Measurements from ENCODE around the gene FOXP1. TPM values are rescaled to one million over a fixed set of nuclear protein-coding genes. Genes with fewer than 3 reads are reported as not detected.

Gene FOXP1
- polyA plus RNA-seq, 1 donor (not counting 4 experiments of a cell fraction or from before 2014, with no cell fraction given): 14.6 TPM

- FAIRE-seq (no peak), DNase-seq (ENCODE audit: low read depth, low spot score) (no peak)
- H3K27ac ChIP-seq (ENCODE audit: control insufficient read depth, insufficient read depth, low read length): no peak overlapping the region
Measured at GRCh38 chr3:71243229-71243628, 340.3 kb downstream of the FOXP1 start.

DNA sequence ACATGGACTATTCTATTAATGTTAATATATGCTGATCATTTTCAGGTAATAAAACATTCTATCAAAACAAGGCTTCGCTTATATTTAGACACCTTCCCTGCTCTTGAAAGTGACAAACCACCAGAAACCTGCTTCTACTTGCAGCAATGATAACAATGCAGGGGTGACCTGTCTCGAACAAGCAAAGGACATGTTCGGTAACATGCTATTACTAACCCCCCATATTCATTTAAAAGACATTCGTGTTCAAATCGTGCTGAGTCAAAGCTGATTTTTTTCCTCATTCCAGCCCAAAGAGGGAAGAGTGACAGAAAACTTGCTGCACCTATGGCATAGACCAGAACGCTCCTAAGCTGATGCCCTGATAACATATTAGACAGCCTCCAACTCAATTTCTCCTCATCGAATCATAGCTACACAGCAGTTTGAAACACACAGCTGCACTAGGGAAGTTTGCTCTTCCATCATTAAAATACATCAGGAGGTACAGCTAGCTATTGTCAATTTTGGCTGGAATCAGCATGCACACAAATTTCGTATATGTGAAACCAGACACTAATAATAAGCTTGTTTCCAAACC, 341.5 kb downstream of the FOXP1 start:
- dilution Hi-C loops (cut with MboI; ENCODE audit: extremely low pct_ligation_motif_present, low sequenced_read_pairs): no loop called here
- TF ChIP-seq EZH2 (IDR thresholded peaks at IDR 0.05; ENCODE audit: low read length) (no peak), CTCF (optimal IDR thresholded peaks at IDR 0.05 in 1 of 3, IDR thresholded peaks at IDR 0.05 in 1 of 3, conservative IDR thresholded peaks at IDR 0.05 in 1 of 3; ENCODE audit: extremely low read depth in 1 of 3, insufficient read depth in 2 of 3, low read length in 3 of 3) (no peak)
- H3K4me3 ChIP-seq (ENCODE audit: control insufficient read depth in 2 of 3, extremely low read depth in 1 of 3, insufficient read depth in 2 of 3, low read depth in 1 of 3, low read length in 3 of 3): no peak overlapping the region
- no peaks in the 10 kb centered on the region for H3K9me1 ChIP-seq (ENCODE audit: control insufficient read depth, extremely low read depth, insufficient read depth, low read length)
- no peak overlapping the region for H3K4me2 ChIP-seq (ENCODE audit: control insufficient read depth, extremely low read depth, insufficient read depth, low read depth, low read length)
- H3K36me3 ChIP-seq (ENCODE audit: control insufficient read depth in 2 of 2, extremely low read depth in 1 of 2, insufficient read depth in 2 of 2, low read length in 2 of 2): no peaks in the 10 kb centered on the region
- H3K4me1 ChIP-seq (ENCODE audit: control insufficient read depth, extremely low read depth, insufficient read depth, low read length): no peaks in the 10 kb centered on the region
- no peaks in the 10 kb centered on the region for H3K27me3 ChIP-seq (ENCODE audit: control insufficient read depth, extremely low read depth, insufficient read depth, low read length)
- no peak overlapping the region for H2AFZ ChIP-seq (ENCODE audit: control insufficient read depth, low read length)
- H3K9me3 ChIP-seq (ENCODE audit: control insufficient read depth, low read depth, low read length): no peaks in the 10 kb centered on the region
- FAIRE-seq (no peak), DNase-seq (ENCODE audit: low read depth, low spot score) (no peak)
- no peak overlapping the region for H3K9ac ChIP-seq (ENCODE audit: control insufficient read depth, extremely low read depth, insufficient read depth, low read length)
- H3K79me2 ChIP-seq (ENCODE audit: control insufficient read depth, insufficient read depth, low read length): no peaks in the 10 kb centered on the region
- H3K27ac ChIP-seq (ENCODE audit: control insufficient read depth, insufficient read depth, low read length): no peak overlapping the region
- no peaks in the 10 kb centered on the region for H4K20me1 ChIP-seq (ENCODE audit: control insufficient read depth, extremely low read depth, insufficient read depth, low read length)

More at GRCh38 chr3:71243229-71243628, 340.3 kb downstream of the FOXP1 start:
- no peaks in the 10 kb centered on the region for H3K27me3 ChIP-seq (ENCODE audit: control insufficient read depth, extremely low read depth, insufficient read depth, low read length)
- dilution Hi-C loops (cut with MboI; ENCODE audit: extremely low pct_ligation_motif_present, low sequenced_read_pairs): no loop called here
- no peak for TF ChIP-seq EZH2 (IDR thresholded peaks at IDR 0.05; ENCODE audit: low read length)
- TF ChIP-seq CTCF (optimal IDR thresholded peaks at IDR 0.05 in 1 of 3, IDR thresholded peaks at IDR 0.05 in 1 of 3, conservative IDR thresholded peaks at IDR 0.05 in 1 of 3; ENCODE audit: extremely low read depth in 1 of 3, insufficient read depth in 2 of 3, low read length in 3 of 3): no peak
- no peaks in the 10 kb centered on the region for H3K9me3 ChIP-seq (ENCODE audit: control insufficient read depth, low read depth, low read length)
- H3K4me2 ChIP-seq (ENCODE audit: control insufficient read depth, extremely low read depth, insufficient read depth, low read depth, low read length): no peak overlapping the region
- H3K9ac ChIP-seq (ENCODE audit: control insufficient read depth, extremely low read depth, insufficient read depth, low read length): no peak overlapping the region
- no peak overlapping the region for H2AFZ ChIP-seq (ENCODE audit: control insufficient read depth, low read length)
- no peaks in the 10 kb centered on the region for H3K36me3 ChIP-seq (ENCODE audit: control insufficient read depth in 2 of 2, extremely low read depth in 1 of 2, insufficient read depth in 2 of 2, low read length in 2 of 2)
- H4K20me1 ChIP-seq (ENCODE audit: control insufficient read depth, extremely low read depth, insufficient read depth, low read length): no peaks in the 10 kb centered on the region
- H3K4me3 ChIP-seq (ENCODE audit: control insufficient read depth in 2 of 3, extremely low read depth in 1 of 3, insufficient read depth in 2 of 3, low read depth in 1 of 3, low read length in 3 of 3): no peak overlapping the region
- H3K4me1 ChIP-seq (ENCODE audit: control insufficient read depth, extremely low read depth, insufficient read depth, low read length): no peaks in the 10 kb centered on the region
- H3K79me2 ChIP-seq (ENCODE audit: control insufficient read depth, insufficient read depth, low read length): no peaks in the 10 kb centered on the region
- no peaks in the 10 kb centered on the region for H3K9me1 ChIP-seq (ENCODE audit: control insufficient read depth, extremely low read depth, insufficient read depth, low read length)

Data from keratinocyte (primary cell).